Activated CD8-positive, alpha-beta memory T cell treated with anti-CD3 and anti-CD28 coated beads, Interleukin-2, amount 10 ng/mL, durations not matched to agents 7 days and 5 days (primary cell): ENCODE measurements around the gene PSMC3IP. TPM values are rescaled to one million over a fixed set of nuclear protein-coding genes. Genes with fewer than 3 reads are reported as not detected.

Source experiments
- ATAC-seq: fragments of 150-1000 bp; cut with Tn5 transposase; one replicate; pipeline ENCODE4 v1.10.0; 2021; ENCODE audit warnings: moderate library complexity
- CTCF ChIA-PET: fragments of 350-600 bp; sonication (Branson Sonifier 250); formaldehyde crosslinking; loops from one replicate; lab custom pipeline; 2021; ENCODE audit warnings: antibody characterized with exemption; lab: Charles Lee
- DNase-seq: peaks from one replicate; pipeline ENCODE4 v3.0.0-alpha.2; 2020
- H3K27ac Mint-ChIP-seq: one replicate; pipeline ENCODE4 v1.8.0; 2021; ENCODE audit warnings: mild to moderate bottlenecking, mixed read lengths
- H3K27me3 Mint-ChIP-seq: one replicate; pipeline ENCODE4 v1.8.0; 2021; ENCODE audit warnings: mixed read lengths
- H3K36me3 Mint-ChIP-seq: one replicate; pipeline ENCODE4 v1.8.0; 2021; ENCODE audit warnings: mild to moderate bottlenecking, mixed read lengths
- H3K4me1 Mint-ChIP-seq: one replicate; pipeline ENCODE4 v1.8.0; 2021; ENCODE audit warnings: mixed read lengths
- H3K4me3 Mint-ChIP-seq: one replicate; pipeline ENCODE4 v1.8.0; 2021; ENCODE audit warnings: mild to moderate bottlenecking, moderate library complexity, mixed read lengths
- H3K9me3 Mint-ChIP-seq: one replicate; pipeline ENCODE4 v1.8.0; 2022; ENCODE audit warnings: low read depth, mixed read lengths
- total RNA-seq, 2 experiments: library from RNA; stranded (reverse); gene quantifications; one replicate each; pipeline ENCODE4 v1.2.3, GENCODE V29; 2021

PSMC3IP gene
- total RNA-seq, 2 experiments from 2014 or later = 24.4 to 25.5 TPM

- H3K4me3 Mint-ChIP-seq = no peak overlapping the region
- DNase-seq (no peak), ATAC-seq (no peak)
- H3K4me1 Mint-ChIP-seq = peaks cover 29% of the 10 kb centered on the region
- no peaks in the 10 kb centered on the region for H3K36me3 Mint-ChIP-seq
- H3K27ac Mint-ChIP-seq = no peak overlapping the region
- H3K27me3 Mint-ChIP-seq = peaks cover 46% of the 10 kb centered on the region
- no peaks in the 10 kb centered on the region for H3K9me3 Mint-ChIP-seq
- CTCF ChIA-PET = interaction anchor here (1.0 kb wide), 1 partner anchor 103 kb away, joined by 3 read pairs; no protein-coding TSS in a partner anchor
These were observed 54.7 kb downstream of the PSMC3IP start for GRCh38 chr17:42522798-42523278.

Other genes with a start within 250 kb of the PSMC3IP start
- gene STAT3, start 189.3 kb downstream of the PSMC3IP start, total RNA-seq = 10 to 100 TPM; 90.5 to 97.6 TPM
- gene CAVIN1, start 154.5 kb downstream of the PSMC3IP start, total RNA-seq = 1 to 10 TPM in 1 of 2 experiments, under 1 TPM in 1; 0.66 to 1.3 TPM
- gene ATP6V0A1, start 118.9 kb downstream of the PSMC3IP start, total RNA-seq = 1 to 10 TPM; 4.6 to 6.0 TPM
- 10 to 100 TPM; 18.2 to 19.4 TPM for gene NAGLU, start 41.5 kb downstream of the PSMC3IP start, total RNA-seq
- 1 to 10 TPM in 1 of 2 experiments, under 1 TPM in 1; 0.70 to 1.1 TPM for gene HSD17B1, start 24.8 kb downstream of the PSMC3IP start, total RNA-seq
- 100 to 1,000 TPM in 1 of 2 experiments, 10 to 100 TPM in 1; 95.9 to 108 TPM for gene COASY, start 15.6 kb downstream of the PSMC3IP start, total RNA-seq
- gene MLX, start 10.6 kb downstream of the PSMC3IP start, total RNA-seq = 10 to 100 TPM; 54.8 to 60.4 TPM
- 10 to 100 TPM; 46.7 to 54.2 TPM for gene RETREG3, start 31.6 kb upstream of the PSMC3IP start, total RNA-seq
- 100 to 1,000 TPM in 1 of 2 experiments, 10 to 100 TPM in 1; 92.3 to 103 TPM for gene TUBG1, start 32.0 kb upstream of the PSMC3IP start, total RNA-seq
- 10 to 100 TPM; 13.5 to 14.6 TPM for gene TUBG2, start 81.6 kb upstream of the PSMC3IP start, total RNA-seq
- 1 to 10 TPM; 1.3 to 1.4 TPM for gene PLEKHH3, start 99.3 kb upstream of the PSMC3IP start, total RNA-seq
- gene CCR10, start 104.1 kb upstream of the PSMC3IP start, total RNA-seq = under 1 TPM in 1 of 2 experiments, not detected in 1; 0.45 TPM
- gene CNTNAP1, start 104.8 kb upstream of the PSMC3IP start, total RNA-seq = 1 to 10 TPM in 1 of 2 experiments, under 1 TPM in 1; 0.61 to 1.9 TPM
- 10 to 100 TPM; 39.9 to 46.5 TPM for gene EZH1, start 167.3 kb upstream of the PSMC3IP start, total RNA-seq
- gene RAMP2, start 183.5 kb upstream of the PSMC3IP start, total RNA-seq = not detected
- gene VPS25, start 195.7 kb upstream of the PSMC3IP start, total RNA-seq = 10 to 100 TPM; 62.8 to 77.8 TPM
- gene WNK4, start 202.9 kb upstream of the PSMC3IP start, total RNA-seq = under 1 TPM; 0.20 to 0.59 TPM
- gene COA3, start 221.0 kb upstream of the PSMC3IP start, total RNA-seq = 10 to 100 TPM; 43.7 to 48.2 TPM
- not detected for gene CNTD1, start 221.1 kb upstream of the PSMC3IP start, total RNA-seq
- 10 to 100 TPM; 94.7 to 99.8 TPM for gene BECN1, start 246.6 kb upstream of the PSMC3IP start, total RNA-seq